PC-9 (cell line): ENCODE measurements around the gene TENM4. TPM values are rescaled to one million over a fixed set of nuclear protein-coding genes. Genes with fewer than 3 reads are reported as not detected.

ENCODE experiments used
- BruUV-seq: library from RNA; stranded (reverse); fragments of 400-500 nt; replicated peaks from 2 replicates; lab custom pipeline; 2021; lab: Mats Ljungman, UMichigan
- CTCF ChIA-PET: fragments of 300-600 bp; sonication (Branson Sonifier 250); formaldehyde crosslinking; loops from one replicate; lab custom pipeline; 2022; ENCODE audit warnings: antibody characterized with exemption; lab: Charles Lee
- POLR2A ChIA-PET: fragments of 300-600 bp; sonication (Branson Sonifier 250); formaldehyde crosslinking; loops from one replicate; lab custom pipeline; 2022; ENCODE audit warnings: antibody characterized with exemption; ENCODE audit not compliant: unreplicated experiment; lab: Charles Lee
- DNase-seq, 2 experiments: peaks; one replicate each; pipeline versions ENCODE4 v3.0.0 to v3.0.0-alpha.2; 2015 to 2022; ENCODE audit warnings: mixed read lengths in 1 of 2
- H2AFZ ChIP-seq: fragments of 200-600 bp; sonication (generic); 2 replicates; pipeline ENCODE4 v1.8.1; 2017; ENCODE audit warnings: antibody characterized with exemption
- H3F3A ChIP-seq: fragments of 200-600 bp; sonication (generic); 2 replicates; pipeline ENCODE4 v1.8.1; 2017; ENCODE audit warnings: antibody characterized with exemption, mild to moderate bottlenecking, low read depth; ENCODE audit not compliant: insufficient read depth
- H3K27ac ChIP-seq: fragments of 200-600 bp; sonication (generic); 2 replicates; pipeline ENCODE4 v1.6.1; 2016; ENCODE audit warnings: mixed run types
- H3K27me3 ChIP-seq: fragments of 200-600 bp; sonication (generic); 2 replicates; pipeline ENCODE4 v1.6.1; 2016; ENCODE audit warnings: low read depth, mixed run types; ENCODE audit not compliant: insufficient read depth
- H3K36me3 ChIP-seq: fragments of 200-600 bp; sonication (generic); 2 replicates; pipeline ENCODE4 v1.6.1; 2016; ENCODE audit warnings: low read depth, mixed run types
- H3K4me1 ChIP-seq: fragments of 200-600 bp; sonication (generic); replicated peaks from 2 replicates; pipeline ENCODE4 v1.6.1; 2016; ENCODE audit warnings: mixed run types; ENCODE audit not compliant: insufficient read depth
- H3K4me2 ChIP-seq: fragments of 200-600 bp; sonication (generic); 2 replicates; pipeline ENCODE4 v1.6.1; 2017; ENCODE audit warnings: mixed run types
- H3K4me3 ChIP-seq: fragments of 200-600 bp; sonication (generic); 2 replicates; pipeline ENCODE4 v1.6.1; 2016; ENCODE audit warnings: mixed run types
- H3K79me2 ChIP-seq: fragments of 200-600 bp; sonication (generic); 2 replicates; pipeline ENCODE4 v1.6.1; 2017; ENCODE audit warnings: low read depth, mixed run types
- H3K9me2 ChIP-seq: fragments of 200-600 bp; sonication (generic); 2 replicates; pipeline ENCODE4 v1.8.1; 2017; ENCODE audit warnings: mild to moderate bottlenecking; ENCODE audit not compliant: insufficient read depth
- H3K9me3 ChIP-seq: fragments of 200-600 bp; sonication (generic); 2 replicates; pipeline ENCODE4 v1.8.1; 2016; ENCODE audit warnings: low read depth; ENCODE audit not compliant: insufficient read depth
- H4K20me1 ChIP-seq: fragments of 200-600 bp; sonication (generic); 2 replicates; pipeline ENCODE4 v1.8.1; 2017; ENCODE audit not compliant: insufficient read depth
- EZH2 ChIP-seq: fragments of 200-600 bp; sonication (generic); IDR thresholded peaks from 2 replicates; pipeline ENCODE4 v1.8.0; 2017; ENCODE audit warnings: antibody characterized with exemption, low read depth
- intact Hi-C: fragments of 100-400 bp; cut with micrococcal nuclease; formaldehyde crosslinking; loops from one replicate; pipeline ENCODE4 v1.10.0; 2022; ENCODE audit not compliant: unreplicated experiment
- total RNA-seq: library from RNA; stranded (reverse); gene quantifications from 2 replicates; pipeline ENCODE4 v1.2.3, GENCODE V29; 2021
- TF ChIP-seq, protein P1 (sequence below): fragments of 200-600 bp; sonication (generic); conservative IDR thresholded peaks from 2 replicates; pipeline ENCODE4 v1.6.1; 2017; ENCODE audit warnings: mixed run types, antibody characterized with exemption, mild to moderate bottlenecking, moderate library complexity

TENM4 gene
- total RNA-seq, 1 experiment from 2014 or later: not detected

DNA sequence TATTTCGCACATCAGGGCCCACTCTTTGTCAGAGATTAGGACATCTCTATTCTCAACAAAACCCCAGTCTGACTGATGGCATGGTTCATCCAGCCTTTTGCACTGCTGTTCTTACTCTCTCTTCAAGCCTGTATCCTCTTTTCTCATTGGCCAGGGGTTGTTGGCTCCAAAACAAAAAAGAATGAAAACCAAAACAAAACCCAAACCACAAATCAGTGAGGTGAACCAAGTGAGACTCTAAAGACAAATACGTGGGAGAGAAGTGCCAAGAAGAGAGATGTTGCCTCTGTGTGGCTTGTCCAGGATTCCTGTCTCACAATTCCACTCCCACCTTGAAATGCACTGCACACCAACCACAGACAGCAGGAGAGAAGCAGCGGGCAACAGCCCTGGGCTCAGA is 587.3 kb downstream of the TENM4 start:
- no peaks in the 10 kb centered on the region for H3K4me1 ChIP-seq
- H3K27me3 ChIP-seq: peaks cover 58% of the 10 kb centered on the region
- no peaks in the 10 kb centered on the region for H3K36me3 ChIP-seq
- no peaks in the 10 kb centered on the region for H3F3A ChIP-seq
- no peak overlapping the region for H2AFZ ChIP-seq
- no peaks in the 10 kb centered on the region for H3K9me3 ChIP-seq
- intact Hi-C loops: no loop called here
- no peak overlapping the region for H3K4me2 ChIP-seq
- no peak overlapping the region for H3K27ac ChIP-seq
- no peaks in the 10 kb centered on the region for H4K20me1 ChIP-seq
- H3K9me2 ChIP-seq: no peaks in the 10 kb centered on the region
- ChIA-PET POLR2A (no interaction called here), CTCF (no interaction called here)
- no peak for DNase-seq
- no peak overlapping the region for H3K4me3 ChIP-seq
- TF ChIP-seq, protein P1, sequence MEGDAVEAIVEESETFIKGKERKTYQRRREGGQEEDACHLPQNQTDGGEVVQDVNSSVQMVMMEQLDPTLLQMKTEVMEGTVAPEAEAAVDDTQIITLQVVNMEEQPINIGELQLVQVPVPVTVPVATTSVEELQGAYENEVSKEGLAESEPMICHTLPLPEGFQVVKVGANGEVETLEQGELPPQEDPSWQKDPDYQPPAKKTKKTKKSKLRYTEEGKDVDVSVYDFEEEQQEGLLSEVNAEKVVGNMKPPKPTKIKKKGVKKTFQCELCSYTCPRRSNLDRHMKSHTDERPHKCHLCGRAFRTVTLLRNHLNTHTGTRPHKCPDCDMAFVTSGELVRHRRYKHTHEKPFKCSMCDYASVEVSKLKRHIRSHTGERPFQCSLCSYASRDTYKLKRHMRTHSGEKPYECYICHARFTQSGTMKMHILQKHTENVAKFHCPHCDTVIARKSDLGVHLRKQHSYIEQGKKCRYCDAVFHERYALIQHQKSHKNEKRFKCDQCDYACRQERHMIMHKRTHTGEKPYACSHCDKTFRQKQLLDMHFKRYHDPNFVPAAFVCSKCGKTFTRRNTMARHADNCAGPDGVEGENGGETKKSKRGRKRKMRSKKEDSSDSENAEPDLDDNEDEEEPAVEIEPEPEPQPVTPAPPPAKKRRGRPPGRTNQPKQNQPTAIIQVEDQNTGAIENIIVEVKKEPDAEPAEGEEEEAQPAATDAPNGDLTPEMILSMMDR: no peak
- no peak for TF ChIP-seq EZH2
- no peaks in the 10 kb centered on the region for H3K79me2 ChIP-seq
- BruUV-seq: no TSS peak

DNA sequence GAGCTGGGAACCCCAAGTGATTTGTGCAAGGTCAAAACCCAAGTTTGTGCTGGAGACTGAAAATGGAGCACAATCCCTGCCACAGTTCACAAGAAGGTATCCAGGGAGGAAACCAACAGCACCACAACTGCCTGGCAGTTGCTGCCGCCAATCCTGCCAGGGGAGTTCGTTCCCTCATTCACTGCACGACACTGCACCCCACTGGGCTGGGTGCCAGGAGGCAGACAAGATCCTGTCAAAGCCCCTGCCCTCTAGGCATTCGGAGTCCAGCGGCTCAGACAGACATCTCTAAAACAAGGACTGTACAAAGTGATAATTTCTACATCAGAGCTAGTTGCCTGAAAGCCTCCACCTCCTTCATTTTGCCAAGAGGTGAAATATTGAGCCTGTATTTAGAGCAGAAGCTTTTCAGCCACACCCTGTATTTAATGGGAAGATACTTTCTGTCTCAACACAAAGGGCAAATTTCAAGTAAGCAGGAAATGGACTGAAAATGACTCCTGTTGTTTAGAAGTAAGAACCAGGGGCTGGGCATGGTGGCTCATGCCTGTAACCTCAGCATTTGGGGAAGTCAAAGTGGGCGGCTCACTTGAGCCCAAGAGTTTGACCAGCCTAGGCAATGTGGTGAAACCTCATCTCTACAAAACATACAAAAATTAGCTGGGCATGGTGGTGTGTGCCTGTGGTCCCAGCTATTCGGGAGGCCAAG is 588.8 kb downstream of the TENM4 start:
- CTCF ChIA-PET: no interaction called here
- H3K4me2 ChIP-seq: no peak overlapping the region
- TF ChIP-seq, protein P1: no peak
- TF ChIP-seq EZH2: no peak

DNA sequence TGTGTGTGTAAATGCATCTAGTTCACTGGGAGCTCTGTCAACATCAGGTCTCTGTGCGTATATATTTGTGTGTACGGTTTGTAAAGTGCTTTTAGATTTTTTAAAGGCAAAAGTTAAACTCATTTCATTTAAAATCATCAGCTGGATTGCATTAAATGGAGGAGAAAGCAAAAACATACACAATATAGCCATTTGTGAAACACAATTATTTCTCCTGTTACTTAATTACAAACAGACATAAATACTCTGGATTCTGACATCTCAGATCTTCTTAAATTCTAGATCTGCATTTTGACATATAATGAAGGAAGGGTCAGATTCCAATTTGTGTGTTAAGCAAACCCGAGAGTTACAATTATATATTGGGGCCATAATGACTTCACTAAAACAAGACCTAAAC is 590.8 kb downstream of the TENM4 start:
- H3K9me3 ChIP-seq: no peaks in the 10 kb centered on the region
- BruUV-seq: no TSS peak
- H3K27ac ChIP-seq: no peak overlapping the region
- no peak overlapping the region for H2AFZ ChIP-seq
- H3K4me2 ChIP-seq: no peak overlapping the region
- TF ChIP-seq, protein P1: no peak
- TF ChIP-seq EZH2: no peak
- no peaks in the 10 kb centered on the region for H3K9me2 ChIP-seq
- ChIA-PET POLR2A (no interaction called here), CTCF (no interaction called here)
- H3K36me3 ChIP-seq: no peaks in the 10 kb centered on the region
- no peaks in the 10 kb centered on the region for H3F3A ChIP-seq
- intact Hi-C loops: no loop called here
- H3K27me3 ChIP-seq: peaks cover 84% of the 10 kb centered on the region
- no peaks in the 10 kb centered on the region for H3K4me1 ChIP-seq
- DNase-seq: no peak
- no peaks in the 10 kb centered on the region for H4K20me1 ChIP-seq
- H3K4me3 ChIP-seq: no peak overlapping the region
- H3K79me2 ChIP-seq: no peaks in the 10 kb centered on the region

More for the DNA sequence above, 588.8 kb downstream of the TENM4 start:
- no peaks in the 10 kb centered on the region for H3K4me1 ChIP-seq
- H3K36me3 ChIP-seq: no peaks in the 10 kb centered on the region
- no peak overlapping the region for H2AFZ ChIP-seq
- POLR2A ChIA-PET: no interaction called here
- H3K27me3 ChIP-seq: peaks cover 67% of the 10 kb centered on the region
- no peaks in the 10 kb centered on the region for H3F3A ChIP-seq
- no TSS peak for BruUV-seq
- H3K9me2 ChIP-seq: no peaks in the 10 kb centered on the region
- DNase-seq: peak in 1 of 2 experiments; percentile 4
- H3K27ac ChIP-seq: no peak overlapping the region
- no peaks in the 10 kb centered on the region for H4K20me1 ChIP-seq
- no peaks in the 10 kb centered on the region for H3K9me3 ChIP-seq
- H3K4me3 ChIP-seq: no peak overlapping the region
- intact Hi-C loops: no loop called here
- no peaks in the 10 kb centered on the region for H3K79me2 ChIP-seq
